Astrocyte of the spinal cord (primary cell): ENCODE data around the gene BCAS3.

Experiments
- DNase-seq: peaks from one replicate; pipeline ENCODE4 v3.0.0; 2011; ENCODE audit warnings: low read depth, low spot score
- H3K4me3 ChIP-seq: 2 replicates; pipeline ENCODE4 v1.5.1; 2011; ENCODE audit warnings: low read depth, mild to moderate bottlenecking, low read length, moderate library complexity
- in situ Hi-C: cut with HindIII; loops from 2 replicates; pipeline ENCODE4 v1.10.0; 2017; ENCODE audit warnings: low sequenced_read_pairs
- TF ChIP-seq, protein P1 (sequence below): IDR thresholded peaks from 2 replicates; pipeline ENCODE4 v1.5.1; 2012; ENCODE audit warnings: low read depth, mild to moderate bottlenecking, low read length, inconsistent platforms

The BCAS3 gene

GRCh38 chr17:61159221-61159814, 481.7 kb downstream of the BCAS3 start:
- in situ Hi-C loops, result no loop called here
- peak; percentile 8 for DNase-seq
- TF ChIP-seq, protein P1, sequence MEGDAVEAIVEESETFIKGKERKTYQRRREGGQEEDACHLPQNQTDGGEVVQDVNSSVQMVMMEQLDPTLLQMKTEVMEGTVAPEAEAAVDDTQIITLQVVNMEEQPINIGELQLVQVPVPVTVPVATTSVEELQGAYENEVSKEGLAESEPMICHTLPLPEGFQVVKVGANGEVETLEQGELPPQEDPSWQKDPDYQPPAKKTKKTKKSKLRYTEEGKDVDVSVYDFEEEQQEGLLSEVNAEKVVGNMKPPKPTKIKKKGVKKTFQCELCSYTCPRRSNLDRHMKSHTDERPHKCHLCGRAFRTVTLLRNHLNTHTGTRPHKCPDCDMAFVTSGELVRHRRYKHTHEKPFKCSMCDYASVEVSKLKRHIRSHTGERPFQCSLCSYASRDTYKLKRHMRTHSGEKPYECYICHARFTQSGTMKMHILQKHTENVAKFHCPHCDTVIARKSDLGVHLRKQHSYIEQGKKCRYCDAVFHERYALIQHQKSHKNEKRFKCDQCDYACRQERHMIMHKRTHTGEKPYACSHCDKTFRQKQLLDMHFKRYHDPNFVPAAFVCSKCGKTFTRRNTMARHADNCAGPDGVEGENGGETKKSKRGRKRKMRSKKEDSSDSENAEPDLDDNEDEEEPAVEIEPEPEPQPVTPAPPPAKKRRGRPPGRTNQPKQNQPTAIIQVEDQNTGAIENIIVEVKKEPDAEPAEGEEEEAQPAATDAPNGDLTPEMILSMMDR, result no peak
- H3K4me3 ChIP-seq, result no peak overlapping the region

DNA sequence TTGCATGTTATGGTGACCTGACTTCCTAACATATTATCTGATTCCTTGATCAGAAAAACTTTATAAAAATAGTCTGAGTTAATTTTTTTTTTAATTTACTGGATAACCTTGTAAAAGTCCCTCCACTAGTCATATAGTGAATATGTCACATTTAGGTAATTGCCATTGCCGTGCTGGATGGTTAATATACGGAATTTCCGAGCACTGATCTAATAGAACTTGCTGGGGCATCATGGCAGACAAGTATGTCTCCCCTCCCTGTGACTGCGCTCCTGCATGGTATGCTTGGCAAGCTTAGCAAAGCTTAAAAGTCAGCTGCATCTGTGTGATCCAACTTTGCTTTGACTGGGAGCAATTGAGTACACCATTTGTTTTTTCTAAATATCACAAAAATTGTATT, 482.6 kb downstream of the BCAS3 start:
- TF ChIP-seq, protein P1, result no peak
- in situ Hi-C loops, result no loop called here
- no peak overlapping the region for H3K4me3 ChIP-seq
- no peak for DNase-seq

DNA sequence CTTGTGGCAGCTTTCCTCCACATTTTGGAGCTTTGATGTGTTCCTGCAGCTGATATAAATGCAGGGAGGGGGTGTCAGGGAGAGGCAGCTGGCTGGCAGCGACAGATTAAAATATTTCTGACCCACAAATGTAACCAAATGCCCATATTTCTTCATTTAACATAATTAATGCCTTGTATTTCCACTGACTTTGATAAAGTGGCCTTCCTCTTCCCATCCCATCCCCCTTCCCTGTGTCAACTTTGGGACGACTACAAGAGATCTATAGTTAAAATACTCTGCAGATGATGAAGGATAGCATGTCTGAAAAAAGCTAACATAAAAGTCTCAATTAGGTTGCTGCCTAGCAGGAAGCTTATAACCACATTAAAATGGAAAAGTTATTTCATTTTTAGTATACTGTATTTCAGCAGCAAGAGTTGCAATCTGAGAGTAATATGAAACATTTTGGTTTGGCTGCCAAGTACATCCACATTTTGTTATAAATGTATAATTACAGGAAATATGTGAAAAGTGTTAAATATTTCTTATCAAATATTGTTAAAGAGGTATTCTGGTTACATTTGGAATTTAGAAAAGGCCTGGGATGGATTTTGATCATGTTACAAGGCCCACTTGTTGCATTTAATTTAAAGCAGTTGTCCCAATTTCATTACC, 483.3 kb downstream of the BCAS3 start:
- DNase-seq, result no peak
- in situ Hi-C loops, result no loop called here
- H3K4me3 ChIP-seq, result no peak overlapping the region
- TF ChIP-seq, protein P1, result no peak

DNA sequence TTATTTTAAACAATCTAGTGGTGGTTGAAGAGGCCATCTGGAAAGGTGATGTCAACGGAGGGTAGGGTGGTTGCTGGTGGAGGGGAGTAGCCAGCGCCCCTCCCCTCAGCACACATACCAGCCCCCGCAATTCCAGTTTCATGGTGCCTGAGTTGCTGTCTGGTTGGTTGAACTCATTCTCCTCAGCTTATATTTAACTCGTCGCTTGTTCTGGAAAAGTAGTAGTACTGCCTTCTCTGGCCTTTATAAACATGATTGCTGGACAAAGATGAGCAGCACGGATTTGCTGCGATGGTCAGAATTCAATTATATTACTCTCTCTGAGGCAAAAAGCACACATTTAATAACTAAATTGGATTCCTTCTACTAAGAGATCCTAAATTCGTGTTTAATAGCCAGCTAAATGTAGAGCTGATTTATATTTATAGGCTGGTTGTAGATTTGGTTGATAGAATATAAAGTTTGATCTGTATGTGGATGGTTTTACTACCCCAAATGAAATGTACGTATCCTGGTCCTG, 484.0 kb downstream of the BCAS3 start:
- no peak overlapping the region for H3K4me3 ChIP-seq
- DNase-seq, result no peak
- in situ Hi-C loops, result no loop called here
- TF ChIP-seq, protein P1, result no peak

DNA sequence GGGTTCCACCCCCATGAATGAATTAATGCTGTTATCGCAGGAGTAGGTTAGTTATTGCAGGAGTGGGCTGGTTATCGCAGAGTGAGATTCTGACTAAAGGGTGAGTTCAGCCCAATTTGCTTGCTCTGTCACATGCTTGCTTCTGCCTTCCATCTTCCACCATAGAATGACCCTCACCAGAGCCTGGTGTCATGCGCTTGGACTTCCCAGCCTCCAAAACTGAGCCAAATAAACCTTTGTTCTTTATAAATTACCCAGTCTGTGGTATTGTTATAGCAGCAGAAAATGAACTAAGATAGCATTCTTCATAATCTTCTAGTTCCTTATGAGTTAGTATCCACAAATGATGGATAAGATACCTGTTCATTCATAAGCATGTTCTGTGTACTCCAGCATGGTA, 486.9 kb downstream of the BCAS3 start:
- in situ Hi-C loops, result no loop called here
- no peak for DNase-seq
- H3K4me3 ChIP-seq, result no peak overlapping the region
- TF ChIP-seq, protein P1, result no peak

- DNase-seq, result no peak
- TF ChIP-seq, protein P1, result no peak
- no peak overlapping the region for H3K4me3 ChIP-seq
- in situ Hi-C loops, result no loop called here
Measured at GRCh38 chr17:61167075-61167474, 489.4 kb downstream of the BCAS3 start.
